GM19467 (cell line): ENCODE measurements around the gene GPR108.
"Not testable (repeated sequence)": the region's sequence is repeated elsewhere in the genome, so short reads cannot be mapped to it uniquely, and the experiment has no call there.

ENCODE experiments used
- ATAC-seq: cut with Tn5 transposase; IDR thresholded peaks from one replicate; pipeline ENCODE4 v1.9.1; 2021; ENCODE audit warnings: mild to moderate bottlenecking, moderate library complexity; ENCODE audit not compliant: unreplicated experiment

Gene GPR108

GRCh38 chr19:6721138-6721474 lies 16.3 kb downstream of the GPR108 start:
- no peak for ATAC-seq

DNA sequence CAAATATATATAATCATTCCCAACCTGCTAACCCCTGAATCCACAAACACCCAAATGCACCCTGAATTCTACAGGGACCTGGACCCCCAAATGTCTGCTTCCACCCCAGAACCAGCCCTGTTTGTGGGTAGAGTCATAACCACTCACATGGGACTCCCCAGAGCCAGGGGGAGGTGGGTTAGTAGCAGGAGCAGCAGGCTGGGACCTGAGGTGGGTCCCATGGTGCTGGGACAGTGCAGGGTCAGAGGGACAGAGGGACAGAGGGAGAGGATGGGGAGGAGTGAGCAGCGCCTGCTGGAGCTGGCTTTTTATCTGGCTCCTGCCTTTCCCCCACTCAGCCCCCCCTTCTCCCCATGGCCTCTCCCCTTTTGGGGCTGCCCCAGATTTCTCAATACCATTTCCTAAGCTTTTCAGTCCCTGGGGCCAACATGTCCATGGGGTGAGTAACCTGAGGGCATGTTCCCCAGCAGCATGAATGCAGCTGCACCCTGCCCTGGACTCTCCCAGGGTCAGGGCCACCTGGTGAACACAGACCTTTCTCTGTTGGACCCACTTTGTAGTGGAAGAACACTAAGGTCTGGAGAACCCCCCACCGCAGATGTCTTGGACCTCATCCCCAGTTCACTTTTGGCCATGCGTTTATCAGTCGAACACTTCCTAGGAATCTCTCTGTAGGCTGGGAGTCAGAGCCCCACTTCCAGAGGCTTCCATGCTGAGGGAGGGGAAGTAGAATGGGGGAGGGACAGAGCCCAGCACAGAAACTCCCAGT lies 16.8 kb downstream of the GPR108 start, which contains the start of gene C3:
C3 (minus strand) TSS at position 282 of the 769 bp plus-strand sequence; CDS start at position 221, 61 bp downstream.
- no peak for ATAC-seq

DNA sequence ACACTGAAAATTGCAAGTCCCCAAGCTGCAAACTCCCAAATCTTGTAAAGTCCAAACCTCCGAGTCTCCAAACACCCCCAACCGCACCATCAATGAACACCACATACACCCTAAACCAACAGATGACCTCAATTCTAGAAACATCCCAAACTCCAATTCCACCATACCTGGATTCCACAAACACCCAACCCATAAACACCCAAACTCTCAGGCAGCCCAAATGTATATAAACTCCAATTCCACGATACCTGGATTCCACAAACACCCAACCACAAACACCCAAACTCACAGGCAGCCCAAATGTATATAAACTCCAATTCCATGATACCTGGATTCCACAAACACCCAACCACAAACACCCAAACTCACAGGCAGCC lies 17.4 kb downstream of the GPR108 start:
- no peak for ATAC-seq

GRCh38 chr19:6719540-6719861 lies 17.9 kb downstream of the GPR108 start:
- ATAC-seq, result no peak

DNA sequence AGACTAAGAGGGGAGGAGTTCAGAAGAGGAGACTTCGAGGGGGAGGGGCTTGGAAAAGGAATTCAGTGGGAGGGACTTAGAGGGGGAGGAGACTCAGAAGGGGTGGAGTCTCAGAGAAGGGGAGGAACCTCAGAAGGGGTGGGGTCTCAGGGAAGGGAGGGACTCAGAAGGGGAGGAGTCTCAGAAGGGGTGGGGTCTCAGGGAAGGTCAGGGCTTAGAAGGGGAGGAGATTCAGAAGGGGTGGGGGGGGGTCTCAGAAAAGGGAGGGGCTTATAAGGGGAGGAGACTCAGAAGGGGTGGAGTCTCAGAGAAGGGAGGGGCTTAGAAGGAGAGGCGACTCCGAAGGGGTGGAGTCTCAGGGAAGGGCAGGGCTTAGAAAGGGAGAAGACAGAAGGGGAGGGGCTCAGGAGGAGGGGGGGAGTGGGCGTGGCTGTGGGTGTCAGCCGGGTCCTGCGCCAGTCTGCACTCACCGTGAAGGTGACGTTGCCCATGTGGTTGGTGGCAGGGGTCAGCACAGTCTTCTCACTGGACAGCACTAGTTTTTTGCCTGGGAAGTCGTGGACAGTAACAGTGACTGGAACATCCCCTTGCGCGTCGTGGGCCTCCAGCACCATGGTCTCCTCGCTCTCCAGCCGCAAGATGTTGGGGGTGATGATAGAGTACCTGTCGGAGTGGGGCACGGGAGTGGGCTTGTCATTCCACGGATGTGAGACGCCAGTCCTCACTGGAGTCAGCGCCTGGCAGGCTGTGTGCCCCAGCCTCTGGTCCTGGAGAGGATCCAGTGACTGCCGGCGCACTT lies 18.4 kb downstream of the GPR108 start:
- no peak for ATAC-seq

GRCh38 chr19:6718111-6718740 lies 19.2 kb downstream of the GPR108 start:
- ATAC-seq, result no peak

- ATAC-seq, result no peak
Measured at GRCh38 chr19:6717441-6717971, 19.9 kb downstream of the GPR108 start.

DNA sequence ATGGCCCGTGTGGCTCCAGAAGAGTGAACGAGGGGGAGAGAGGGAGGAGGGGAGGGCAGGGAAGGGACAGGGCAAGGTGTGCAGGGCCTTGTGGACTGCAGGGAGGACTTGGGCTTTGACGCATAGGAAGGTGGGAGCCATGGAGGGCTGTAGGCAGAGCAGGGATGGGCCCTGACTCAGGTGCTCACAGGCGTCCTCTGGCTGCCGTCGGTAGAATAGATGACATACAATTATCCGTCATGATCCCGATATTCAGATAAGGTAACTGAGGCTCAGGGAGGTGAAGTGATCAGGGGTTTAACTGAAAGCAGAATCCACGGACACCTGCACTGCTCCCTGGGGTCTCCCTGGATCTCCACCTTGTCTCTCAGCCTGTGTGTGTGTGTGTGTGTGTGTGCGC lies 20.3 kb downstream of the GPR108 start:
- ATAC-seq, result no peak

DNA sequence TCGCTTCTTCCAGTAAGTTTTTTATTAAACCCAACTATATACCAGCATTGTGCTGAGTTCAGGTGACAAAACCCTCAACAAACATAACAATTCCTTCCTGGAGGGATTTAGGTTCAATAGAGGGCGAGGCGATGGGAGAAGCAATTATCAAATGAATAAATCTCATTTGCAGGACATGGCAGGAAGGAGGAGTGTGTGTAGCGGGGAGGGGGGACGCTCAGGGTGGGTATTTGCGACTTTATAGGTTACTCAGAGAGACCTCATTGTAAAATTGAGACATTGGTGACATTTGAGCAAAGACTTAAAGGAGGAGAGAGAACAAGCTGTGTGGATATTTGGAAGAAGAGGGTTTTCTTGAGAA lies 20.8 kb downstream of the GPR108 start:
- ATAC-seq, result no peak

DNA sequence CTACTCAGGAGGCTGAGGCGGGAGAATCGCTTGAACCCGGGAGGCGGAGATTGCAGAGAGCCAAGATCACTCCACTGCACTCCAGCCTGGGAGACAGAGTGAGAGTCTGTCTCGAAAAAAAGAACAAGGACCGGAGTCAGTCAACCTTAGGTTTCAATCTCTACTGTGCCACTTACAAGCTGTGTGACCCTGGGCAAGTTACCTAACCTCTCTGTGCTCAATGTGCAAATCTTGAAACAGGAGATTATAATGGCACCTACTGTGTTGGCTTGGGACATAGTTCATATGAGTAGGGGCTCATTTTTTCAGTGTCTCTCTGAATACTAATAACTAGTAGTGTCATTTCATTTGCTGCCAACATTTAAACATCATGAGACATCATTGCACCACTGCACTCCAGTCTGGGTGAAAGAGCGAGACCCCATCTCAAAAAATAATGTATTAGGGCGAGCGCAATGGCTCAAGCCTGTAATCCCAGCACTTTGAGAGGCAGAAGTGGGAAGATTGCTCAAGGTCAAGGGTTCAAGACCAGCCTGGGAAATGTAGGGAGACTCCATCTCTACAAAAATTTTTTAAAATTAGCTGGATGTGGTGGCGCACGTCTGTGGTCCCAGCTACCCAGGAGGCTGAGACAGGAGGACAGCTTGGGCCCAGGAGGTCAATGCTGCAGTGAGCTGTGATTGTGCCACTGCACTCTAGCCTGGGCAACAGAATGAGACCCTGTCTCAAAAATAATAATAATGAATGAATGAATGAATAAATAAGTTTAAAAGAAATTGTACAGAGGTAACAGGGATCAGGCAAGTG lies 22.4 kb downstream of the GPR108 start:
- no peak for ATAC-seq

GRCh38 chr19:6713773-6714692 lies 23.3 kb downstream of the GPR108 start:
- ATAC-seq, result no peak

DNA sequence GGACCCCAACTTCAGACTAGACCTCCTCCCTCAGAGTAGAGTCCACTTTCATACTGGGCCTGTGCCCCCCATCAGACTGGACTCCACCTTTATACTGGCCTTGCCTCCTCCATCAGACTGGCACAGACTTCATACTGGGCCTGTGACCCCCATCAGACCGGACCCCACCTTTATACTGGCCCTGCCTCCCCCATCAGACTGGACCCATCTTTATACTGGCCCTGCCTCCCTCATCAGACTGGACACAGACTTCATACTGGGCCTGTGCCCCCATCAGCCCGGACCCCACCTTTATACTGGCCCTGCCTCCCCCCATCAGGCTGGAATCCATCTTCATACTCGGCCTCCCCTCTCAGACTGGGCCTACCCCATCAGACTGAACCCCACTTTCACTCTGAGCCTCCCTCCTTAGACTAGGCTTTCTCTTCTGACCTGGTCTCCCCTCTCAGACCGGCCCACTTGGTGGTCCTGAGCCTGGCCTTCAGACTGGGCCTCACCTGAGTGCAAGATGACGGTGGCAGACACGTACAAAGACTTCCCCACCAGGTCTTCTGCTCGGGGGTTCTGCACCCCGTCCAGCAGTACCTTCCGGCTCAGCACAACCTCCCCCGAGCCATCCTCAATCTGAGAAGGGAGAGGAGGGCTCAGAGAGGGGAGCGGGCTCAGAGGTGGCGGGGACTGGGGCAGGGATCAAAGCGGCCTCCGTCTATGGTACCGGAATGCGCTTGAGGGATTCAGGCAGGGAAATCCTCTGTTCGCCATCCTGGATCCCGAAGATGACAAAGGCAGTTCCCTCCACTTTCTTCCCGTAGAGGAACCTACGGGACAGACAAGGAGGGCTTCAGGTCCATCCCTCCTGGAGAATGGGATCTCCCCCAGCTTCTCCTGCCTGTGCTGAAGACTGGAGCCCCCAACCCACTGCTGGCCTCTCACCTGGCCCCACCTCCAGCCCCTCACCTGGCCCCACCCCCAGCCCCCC lies 24.4 kb downstream of the GPR108 start:
- no peak for ATAC-seq

GRCh38 chr19:6712231-6712630 lies 25.1 kb downstream of the GPR108 start:
- ATAC-seq, result no peak

DNA sequence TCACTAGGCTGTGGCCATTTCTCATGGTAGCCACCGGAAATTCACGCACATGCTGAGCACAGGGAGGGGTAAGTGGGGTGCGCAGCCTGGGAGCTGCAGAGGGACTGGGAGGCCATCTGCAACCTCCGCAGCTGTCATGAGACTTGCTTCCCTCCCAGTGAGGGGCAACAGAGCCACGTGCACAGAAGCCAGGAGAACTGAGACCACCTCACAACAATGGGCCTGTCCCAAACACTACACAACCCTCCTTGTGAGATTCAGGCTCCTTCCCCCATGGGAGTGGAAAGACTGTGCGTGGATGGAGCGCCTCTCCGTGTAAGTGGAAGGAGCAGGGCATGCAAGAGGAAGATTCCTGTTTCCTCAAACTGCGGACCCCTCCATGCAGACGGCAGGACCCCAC lies 25.8 kb downstream of the GPR108 start:
- ATAC-seq, result no peak

DNA sequence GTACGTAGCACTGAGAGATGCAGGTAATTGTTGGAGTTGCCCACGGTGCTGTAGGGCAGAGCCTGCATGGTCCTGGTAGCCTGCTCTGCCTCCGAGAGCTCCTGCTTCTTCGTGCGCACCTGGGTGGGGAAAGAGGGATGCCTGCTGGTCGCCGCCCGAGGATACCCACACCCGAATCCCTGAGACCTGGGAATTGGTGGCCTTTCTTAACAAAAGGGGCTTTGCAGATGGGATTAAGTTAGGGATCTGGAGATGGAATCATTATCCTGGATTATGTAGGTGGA lies 26.4 kb downstream of the GPR108 start:
- no peak for ATAC-seq

DNA sequence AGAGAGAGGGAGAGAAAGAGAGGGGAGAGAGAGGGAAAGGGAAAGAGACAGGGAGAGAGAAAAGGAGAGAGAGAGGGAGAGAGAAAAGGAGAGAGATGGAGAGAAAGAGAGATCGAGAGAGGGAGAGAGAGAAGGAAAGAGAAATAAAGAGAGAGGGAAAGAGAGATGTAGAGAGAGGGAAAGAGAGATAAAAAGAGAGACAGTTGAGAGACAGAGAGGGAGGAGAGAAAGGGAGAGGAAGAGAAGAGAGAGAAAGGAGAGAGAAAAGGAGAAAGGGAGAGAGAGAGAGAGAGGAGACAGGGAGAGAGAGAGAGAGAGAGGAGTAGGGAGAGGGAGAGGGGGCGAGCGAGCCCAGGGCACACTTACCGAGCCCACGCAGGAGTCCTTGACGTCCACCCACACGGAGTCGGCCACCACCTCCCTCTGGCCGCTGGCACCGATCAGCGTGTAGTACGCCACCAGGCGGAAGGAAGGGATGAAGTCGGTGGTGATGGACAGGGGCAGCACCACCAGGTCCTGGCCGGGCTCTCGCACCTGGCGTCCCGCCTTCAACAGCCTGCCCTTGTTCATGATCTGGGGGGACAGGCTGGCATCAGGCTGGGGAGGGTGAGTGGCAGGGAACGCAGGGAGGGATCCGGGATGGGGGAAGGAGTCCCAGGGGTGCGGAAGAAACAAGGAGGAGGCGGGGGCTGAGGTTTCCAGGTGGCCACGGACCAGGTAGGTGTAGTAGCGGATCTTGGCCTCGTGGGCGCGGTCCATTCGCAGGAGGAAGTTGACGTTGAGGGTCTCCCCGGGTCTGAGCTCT lies 26.9 kb downstream of the GPR108 start:
- no peak for ATAC-seq

- ATAC-seq, result no peak
Measured at GRCh38 chr19:6709549-6709948, 27.8 kb downstream of the GPR108 start.

DNA sequence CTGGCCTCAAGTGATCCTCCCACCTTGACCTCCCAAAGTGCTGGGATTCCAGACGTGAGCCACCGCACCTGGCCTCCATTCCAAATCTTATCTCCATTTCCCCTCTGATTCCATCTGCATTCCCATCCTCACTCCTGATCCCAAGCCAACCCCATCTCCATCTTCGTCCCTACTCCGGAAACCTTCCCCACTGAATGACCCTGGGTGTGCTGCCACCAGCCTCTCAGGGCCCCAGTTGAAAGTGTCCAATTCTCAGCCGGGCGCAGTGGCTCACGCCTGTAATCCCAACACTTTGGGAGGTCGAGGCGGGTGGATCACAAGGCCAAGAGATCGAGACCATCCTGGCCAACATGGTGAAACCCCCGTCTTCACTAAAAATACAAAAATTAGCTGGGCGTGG lies 28.5 kb downstream of the GPR108 start:
- ATAC-seq, result not testable (repeated sequence)
